IPS-15b (cell line): ENCODE data around the gene WFIKKN1.
A peak's percentile ranks its signal among the peaks of the same experiment; 100 is the strongest.

Experiments used
- H3K27me3 ChIP-seq: one replicate; pipeline ENCODE4 v1.6.1; 2013; ENCODE audit warnings: low read length; ENCODE audit not compliant: control insufficient read depth, insufficient read depth
- H3K36me3 ChIP-seq: one replicate; pipeline ENCODE4 v1.6.1; 2013; ENCODE audit warnings: low read length; ENCODE audit not compliant: control insufficient read depth, insufficient read depth
- H3K4me1 ChIP-seq: one replicate; pipeline ENCODE4 v1.6.1; 2013; ENCODE audit warnings: mild to moderate bottlenecking, low read length; ENCODE audit not compliant: control insufficient read depth, insufficient read depth
- H3K4me3 ChIP-seq: one replicate; pipeline ENCODE4 v1.5.1; 2013; ENCODE audit warnings: low read depth, low read length
- H3K9ac ChIP-seq: one replicate; pipeline ENCODE4 v1.6.1; 2013; ENCODE audit warnings: low read depth, mild to moderate bottlenecking, low read length
- H3K9me3 ChIP-seq: one replicate; pipeline ENCODE4 v1.6.1; 2013; ENCODE audit warnings: mild to moderate bottlenecking, low read length; ENCODE audit not compliant: control insufficient read depth, insufficient read depth

Gene WFIKKN1

GRCh38 chr16:646679-647172 is 15.9 kb downstream of the WFIKKN1 start:
- H3K4me3 ChIP-seq, result no peak overlapping the region
- peaks cover 13% of the 10 kb centered on the region for H3K36me3 ChIP-seq
- no peak overlapping the region for H3K9ac ChIP-seq
- H3K27me3 ChIP-seq, result no peaks in the 10 kb centered on the region
- H3K9me3 ChIP-seq, result no peaks in the 10 kb centered on the region
- H3K4me1 ChIP-seq, result no peaks in the 10 kb centered on the region

GRCh38 chr16:647173-647902 is 16.6 kb downstream of the WFIKKN1 start:
- Histone ChIP-seq H3K27me3 (no peaks in the 10 kb centered on the region), H3K4me1 (no peaks in the 10 kb centered on the region), H3K4me3 (no peak overlapping the region), H3K9ac (no peak overlapping the region), H3K9me3 (no peaks in the 10 kb centered on the region), H3K36me3 (peaks cover 19% of the 10 kb centered on the region)

- Histone ChIP-seq H3K36me3 (peaks cover 24% of the 10 kb centered on the region), H3K4me1 (no peaks in the 10 kb centered on the region), H3K9me3 (no peaks in the 10 kb centered on the region), H3K4me3 (peak overlapping the region; percentile 79), H3K9ac (peak overlapping the region; percentile 73), H3K27me3 (no peaks in the 10 kb centered on the region)
Measured at GRCh38 chr16:648071-648780, 17.4 kb downstream of the WFIKKN1 start.

DNA sequence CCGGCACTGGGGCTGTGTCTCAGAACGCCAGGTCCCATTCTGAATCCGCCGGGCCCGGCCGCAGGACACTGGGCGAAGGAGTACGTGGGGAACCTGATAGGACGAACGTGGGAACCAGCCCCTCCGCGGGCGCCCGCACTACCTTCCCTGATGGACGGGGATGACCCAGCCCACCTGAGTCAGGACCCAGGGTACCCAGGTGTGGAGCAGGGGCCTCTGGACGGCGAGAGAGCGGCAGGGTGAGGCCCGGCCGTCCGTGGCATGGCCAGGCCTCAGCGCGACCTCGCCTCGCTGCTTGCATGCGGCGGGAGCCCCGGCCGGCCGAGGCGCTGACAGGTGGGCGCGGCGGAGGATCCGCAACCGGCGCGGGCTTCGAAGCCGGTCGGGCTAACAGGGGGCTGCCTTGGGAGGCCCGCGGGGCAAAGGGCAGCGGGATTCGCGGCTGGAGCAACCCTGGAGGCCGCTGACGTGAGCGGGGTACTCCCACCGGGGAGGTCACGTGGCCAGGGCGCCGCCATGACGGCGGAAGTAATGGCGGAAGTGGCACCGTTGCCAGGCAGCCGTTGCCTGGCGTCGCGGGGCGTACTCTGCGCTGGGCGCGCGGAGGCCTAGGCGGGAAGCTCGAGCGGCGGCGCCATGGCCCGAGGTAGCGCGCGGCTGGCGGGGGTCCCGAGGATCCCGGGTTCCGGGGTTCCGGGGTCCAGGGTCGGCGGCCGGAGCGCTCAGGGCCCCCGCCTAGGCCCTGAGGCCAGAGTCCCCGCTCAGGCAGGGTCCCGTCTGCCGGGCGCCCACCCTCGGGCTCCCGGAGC is 18.2 kb downstream of the WFIKKN1 start, which contains the start of gene WDR90:
WDR90 (plus strand) TSS at position 585 of the 809 bp plus-strand sequence; CDS start at position 637, 52 bp downstream.
- peak within 1 kb of the TSS; percentile 79 for H3K4me3 ChIP-seq
- H3K9ac ChIP-seq, result peak within 1 kb of the TSS; percentile 73
- no peaks in the 10 kb centered on the region for H3K4me1 ChIP-seq
- no peaks in the 10 kb centered on the region for H3K9me3 ChIP-seq
- peaks cover 28% of the 10 kb centered on the region for H3K36me3 ChIP-seq
- no peaks in the 10 kb centered on the region for H3K27me3 ChIP-seq

DNA sequence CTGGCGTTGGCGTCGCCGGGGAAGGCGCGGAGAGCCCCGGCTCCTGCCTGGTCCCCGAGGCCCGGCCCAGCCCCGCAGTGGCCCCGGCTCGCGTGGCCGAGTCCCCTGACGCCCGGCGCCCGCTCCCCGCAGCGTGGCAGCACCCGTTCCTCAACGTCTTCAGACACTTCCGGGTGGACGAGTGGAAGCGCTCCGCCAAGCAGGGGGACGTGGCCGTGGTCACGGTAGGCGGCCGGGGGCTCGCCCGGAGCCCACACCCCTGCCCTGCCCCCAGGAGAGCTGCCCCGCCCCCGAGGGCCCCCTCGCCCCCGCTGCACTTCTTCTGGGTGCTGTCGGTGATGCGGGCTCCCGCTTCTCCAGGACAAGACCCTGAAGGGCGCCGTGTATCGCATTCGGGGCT is 18.8 kb downstream of the WFIKKN1 start:
- H3K9me3 ChIP-seq, result no peaks in the 10 kb centered on the region
- no peak overlapping the region for H3K9ac ChIP-seq
- peaks cover 28% of the 10 kb centered on the region for H3K36me3 ChIP-seq
- H3K27me3 ChIP-seq, result no peaks in the 10 kb centered on the region
- H3K4me3 ChIP-seq, result peak overlapping the region; percentile 79
- no peaks in the 10 kb centered on the region for H3K4me1 ChIP-seq

- Histone ChIP-seq H3K27me3 (no peaks in the 10 kb centered on the region), H3K36me3 (peaks cover 43% of the 10 kb centered on the region), H3K4me1 (no peaks in the 10 kb centered on the region), H3K9me3 (no peaks in the 10 kb centered on the region), H3K9ac (no peak overlapping the region), H3K4me3 (no peak overlapping the region)
Measured at GRCh38 chr16:651844-652243, 21.1 kb downstream of the WFIKKN1 start.

DNA sequence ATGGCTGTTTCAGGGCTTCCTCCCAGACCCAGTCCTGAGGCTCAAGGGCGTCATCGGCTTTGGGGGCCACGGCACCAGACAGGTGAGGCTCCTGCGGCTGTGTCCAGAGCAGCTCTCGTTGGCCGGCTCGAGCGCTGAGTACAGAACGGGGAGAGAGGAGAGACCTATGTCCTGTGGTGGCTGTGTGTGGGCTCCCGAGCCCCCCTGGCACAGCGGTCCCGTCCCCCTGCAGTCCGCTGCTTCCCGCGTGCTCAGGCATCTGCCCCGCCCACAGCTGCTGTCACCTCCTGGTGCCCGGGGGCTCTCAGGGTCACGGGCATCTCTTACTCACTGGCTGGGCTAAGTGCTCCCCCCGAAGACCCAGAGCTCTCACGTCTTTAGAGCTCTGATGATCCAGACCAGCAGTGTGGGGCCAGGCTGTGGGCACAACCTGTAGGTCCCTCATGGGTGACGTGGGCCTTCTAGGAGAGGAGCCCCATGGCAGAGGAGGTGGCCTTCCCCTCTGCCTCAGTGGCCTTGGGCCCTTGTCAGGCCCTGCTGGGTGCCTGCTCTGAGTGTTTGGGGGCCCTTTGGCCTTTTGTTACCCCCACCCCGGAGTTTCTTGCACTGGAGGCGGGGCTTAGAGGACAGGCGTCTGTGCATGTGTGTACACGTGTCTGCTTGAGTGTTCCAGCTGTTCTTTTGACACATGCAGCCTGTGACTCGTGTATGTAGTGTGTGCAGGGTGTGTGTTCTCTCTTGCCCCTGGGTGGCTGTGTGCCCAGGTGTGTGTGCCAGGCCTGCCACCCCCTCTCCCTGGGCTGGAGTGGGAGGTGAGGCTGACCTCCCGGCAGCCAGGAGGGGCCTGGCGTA is 21.9 kb downstream of the WFIKKN1 start:
- H3K4me1 ChIP-seq, result no peaks in the 10 kb centered on the region
- H3K9me3 ChIP-seq, result no peaks in the 10 kb centered on the region
- peaks cover 46% of the 10 kb centered on the region for H3K36me3 ChIP-seq
- H3K27me3 ChIP-seq, result no peaks in the 10 kb centered on the region
- no peak overlapping the region for H3K9ac ChIP-seq
- H3K4me3 ChIP-seq, result no peak overlapping the region

- Histone ChIP-seq H3K9me3 (no peaks in the 10 kb centered on the region), H3K9ac (no peak overlapping the region), H3K4me3 (no peak overlapping the region), H3K4me1 (no peaks in the 10 kb centered on the region), H3K36me3 (peaks cover 55% of the 10 kb centered on the region), H3K27me3 (no peaks in the 10 kb centered on the region)
Measured at GRCh38 chr16:654034-654433, 23.2 kb downstream of the WFIKKN1 start.

GRCh38 chr16:657487-657886 is 26.7 kb downstream of the WFIKKN1 start:
- H3K4me1 ChIP-seq, result no peaks in the 10 kb centered on the region
- no peak overlapping the region for H3K4me3 ChIP-seq
- no peaks in the 10 kb centered on the region for H3K9me3 ChIP-seq
- no peak overlapping the region for H3K9ac ChIP-seq
- H3K36me3 ChIP-seq, result peaks cover 45% of the 10 kb centered on the region
- H3K27me3 ChIP-seq, result no peaks in the 10 kb centered on the region

GRCh38 chr16:658679-659571 is 28.1 kb downstream of the WFIKKN1 start:
- peaks cover 41% of the 10 kb centered on the region for H3K36me3 ChIP-seq

More at GRCh38 chr16:658679-659571, 28.1 kb downstream of the WFIKKN1 start:
- Histone ChIP-seq H3K9ac (no peak overlapping the region), H3K27me3 (no peaks in the 10 kb centered on the region), H3K9me3 (no peaks in the 10 kb centered on the region), H3K4me1 (no peaks in the 10 kb centered on the region), H3K4me3 (no peak overlapping the region)
